IMR-90 (cell line): ENCODE measurements around the gene TDRD3. TPM values are rescaled to one million over a fixed set of nuclear protein-coding genes. Genes with fewer than 3 reads are reported as not detected.

Experiments
- ATAC-seq: fragments of 200-7000 bp; cut with Tn5 transposase; 2 replicates; pipeline ENCODE4 v1.9.1; 2020; ENCODE audit warnings: low read depth, mild to moderate bottlenecking, moderate library complexity
- BruUV-seq: library from RNA; stranded (reverse); fragments of 400-500 nt; replicated peaks from 2 replicates; lab custom pipeline; 2021; lab: Mats Ljungman, UMichigan
- CTCF ChIA-PET: fragments of 300-600 bp; formaldehyde crosslinking; extraction: SDS; loops from one replicate; lab custom pipeline; 2021; ENCODE audit warnings: antibody characterized with exemption; lab: Yijun Ruan, JAX
- POLR2A ChIA-PET: fragments of 300-600 bp; sonication (Branson Sonifier 250); formaldehyde crosslinking; loops from one replicate; lab custom pipeline; 2022; ENCODE audit warnings: antibody characterized with exemption; ENCODE audit not compliant: unreplicated experiment; lab: Charles Lee
- DNase-seq: peaks from one replicate; pipeline ENCODE4 v3.0.0; 2013
- H2AFZ ChIP-seq: replicated peaks from 2 replicates; pipeline ENCODE3; 2013; ENCODE audit warnings: low read length, mild to moderate bottlenecking; ENCODE audit not compliant: poor library complexity
- H2AK5ac ChIP-seq: 2 replicates; pipeline ENCODE4 v1.6.1; 2013; ENCODE audit warnings: low read depth, low read length, inconsistent platforms
- H2AK9ac ChIP-seq: replicated peaks from 2 replicates; pipeline ENCODE3; 2013; ENCODE audit warnings: mild to moderate bottlenecking, low read depth, low read length, moderate library complexity; ENCODE audit not compliant: poor library complexity
- H2BK120ac ChIP-seq: 2 replicates; pipeline ENCODE4 v1.6.1; 2013; ENCODE audit warnings: low read depth, low read length, inconsistent platforms
- H2BK15ac ChIP-seq: 3 replicates; pipeline ENCODE4 v1.6.1; 2013; ENCODE audit warnings: low read depth, low read length, inconsistent platforms
- H2BK20ac ChIP-seq: 2 replicates; pipeline ENCODE4 v1.6.1; 2013; ENCODE audit warnings: low read depth, mild to moderate bottlenecking, inconsistent platforms, low read length, moderate library complexity
- H2BK5ac ChIP-seq: 2 replicates; pipeline ENCODE4 v1.6.1; 2013; ENCODE audit warnings: mild to moderate bottlenecking, low read depth, low read length, inconsistent platforms; ENCODE audit not compliant: poor library complexity, severe bottlenecking
- H3K14ac ChIP-seq: replicated peaks from 2 replicates; pipeline ENCODE4 v1.6.1; 2013; ENCODE audit warnings: low read depth, low read length, inconsistent platforms
- H3K18ac ChIP-seq: 2 replicates; pipeline ENCODE4 v1.6.1; 2013; ENCODE audit warnings: low read depth, low read length, control low read depth
- H3K23ac ChIP-seq: 2 replicates; pipeline ENCODE4 v1.6.1; 2013; ENCODE audit warnings: low read depth, low read length, inconsistent platforms
- H3K27ac ChIP-seq: 2 replicates; pipeline ENCODE4 v1.5.1; 2013; ENCODE audit warnings: mild to moderate bottlenecking, control low read depth, low read length; ENCODE audit not compliant: insufficient read depth
- H3K27me3 ChIP-seq: 2 replicates; pipeline ENCODE4 v1.6.1; 2013; ENCODE audit warnings: low read length; ENCODE audit not compliant: control insufficient read depth, insufficient read depth
- H3K36me3 ChIP-seq: 2 replicates; pipeline ENCODE4 v1.6.1; 2013; ENCODE audit warnings: low read length, mixed read lengths; ENCODE audit not compliant: control insufficient read depth, insufficient read depth
- H3K4ac ChIP-seq: 2 replicates; pipeline ENCODE4 v1.6.1; 2013; ENCODE audit warnings: low read depth, low read length, inconsistent platforms
- H3K4me1 ChIP-seq: 2 replicates; pipeline ENCODE4 v1.6.1; 2013; ENCODE audit warnings: low read length, mixed read lengths; ENCODE audit not compliant: control insufficient read depth, insufficient read depth
- H3K4me2 ChIP-seq: 2 replicates; pipeline ENCODE4 v1.6.1; 2013; ENCODE audit warnings: low read depth, mild to moderate bottlenecking, control low read depth, low read length, moderate library complexity
- H3K4me3 ChIP-seq: 2 replicates; pipeline ENCODE4 v1.5.1; 2013; ENCODE audit warnings: low read depth, mild to moderate bottlenecking, control low read depth, low read length, moderate library complexity; ENCODE audit not compliant: insufficient read depth
- H3K56ac ChIP-seq: 2 replicates; pipeline ENCODE4 v1.6.1; 2013; ENCODE audit warnings: low read length, inconsistent platforms; ENCODE audit not compliant: insufficient read depth; ENCODE audit errors: extremely low read depth
- H3K79me1 ChIP-seq, 2 experiments: 2 replicates each; pipeline ENCODE4 v1.6.1; 2013; ENCODE audit warnings: low read length in 2 of 2, inconsistent platforms in 1 of 2, low read depth in 1 of 2
- H3K9ac ChIP-seq: 2 replicates; pipeline ENCODE4 v1.6.1; 2013; ENCODE audit warnings: low read depth, low read length, control low read depth
- H3K9me1 ChIP-seq: 2 replicates; pipeline ENCODE4 v1.6.1; 2013; ENCODE audit warnings: low read length, inconsistent platforms; ENCODE audit not compliant: insufficient read depth
- H3K9me3 ChIP-seq: 2 replicates; pipeline ENCODE4 v1.6.1; 2013; ENCODE audit warnings: low read length; ENCODE audit not compliant: control insufficient read depth, insufficient read depth
- H4K20me1 ChIP-seq: 2 replicates; pipeline ENCODE4 v1.6.1; 2013; ENCODE audit warnings: low read length, inconsistent platforms; ENCODE audit not compliant: insufficient read depth
- H4K5ac ChIP-seq: 2 replicates; pipeline ENCODE4 v1.6.1; 2013; ENCODE audit warnings: mild to moderate bottlenecking, low read depth, low read length, control low read depth
- H4K8ac ChIP-seq, 2 experiments: 2 replicates each; pipeline ENCODE4 v1.6.1; 2013; ENCODE audit warnings: low read depth in 2 of 2, low read length in 2 of 2, control low read depth in 1 of 2, inconsistent platforms in 1 of 2
- H4K91ac ChIP-seq: 2 replicates; pipeline ENCODE4 v1.6.1; 2013; ENCODE audit warnings: low read depth, low read length, inconsistent platforms; ENCODE audit not compliant: insufficient read depth
- CHD1 ChIP-seq: IDR thresholded peaks from 2 replicates; pipeline ENCODE4 v1.6.1; 2012; ENCODE audit warnings: low read depth, low read length, improper control_type of control experiment
- MAFK ChIP-seq: IDR thresholded peaks from 2 replicates; pipeline ENCODE4 v1.6.1; 2012; ENCODE audit warnings: low read depth, low read length, improper control_type of control experiment
- POLR2A ChIP-seq: IDR thresholded peaks from 2 replicates; pipeline ENCODE4 v1.6.1; 2012; ENCODE audit warnings: mild to moderate bottlenecking, low read depth, low read length
- RCOR1 ChIP-seq: IDR thresholded peaks from 2 replicates; pipeline ENCODE4 v1.6.1; 2012; ENCODE audit warnings: mild to moderate bottlenecking, low read length, improper control_type of control experiment; ENCODE audit not compliant: insufficient replicate concordance
- RFX5 ChIP-seq: IDR thresholded peaks from 2 replicates; pipeline ENCODE4 v1.8.0; 2012; ENCODE audit warnings: low read depth, mild to moderate bottlenecking, low read length, moderate library complexity
- WGBS, 2 experiments: methylation state at CpG; one replicate each; pipeline versions ENCODE4 v1.1.5 to v1.1.7; 2013; ENCODE audit warnings: missing lambda C conversion rate in 2 of 2; ENCODE audit not compliant: insufficient read length in 1 of 2; ENCODE audit errors: extremely low coverage in 2 of 2; 5-methylcytosine and 5-hydroxymethylcytosine counted together
- dilution Hi-C: fragments of 300-500 bp; cut with HindIII; formaldehyde crosslinking; loops from one replicate; pipeline ENCODE4 v1.14.3; 2018; ENCODE audit warnings: low sequenced_read_pairs; ENCODE audit not compliant: unreplicated experiment
- in situ Hi-C: fragments of 300-500 bp; cut with MboI; formaldehyde crosslinking; loops from 3 replicates; pipeline ENCODE4 v1.14.3; 2019; ENCODE audit warnings: low sequenced_read_pairs, inconsistent platforms, mixed read lengths
- intact Hi-C: fragments of 100-400 bp; cut with micrococcal nuclease; formaldehyde crosslinking; loops from 2 replicates; pipeline ENCODE4 v1.10.0; 2022
- polyA plus RNA-seq, 3 experiments: library from polyadenylated mRNA; depleted of rRNA; stranded (reverse); fragments of >200 nt; gene quantifications; 2 replicates each; pipeline ENCODE4 v1.2.3, GENCODE V29; 2012; ENCODE audit warnings: low replicate concordance in 1 of 3
- total RNA-seq: library from RNA; depleted of rRNA; stranded (reverse); fragments of >200 nt; gene quantifications from 2 replicates; pipeline ENCODE4 v1.2.3, GENCODE V29; 2012

TDRD3 gene
- total and polyA plus RNA-seq, 2 of the 4 experiments (the other 2 are of a cell fraction) = 3.9 to 12.0 TPM

DNA sequence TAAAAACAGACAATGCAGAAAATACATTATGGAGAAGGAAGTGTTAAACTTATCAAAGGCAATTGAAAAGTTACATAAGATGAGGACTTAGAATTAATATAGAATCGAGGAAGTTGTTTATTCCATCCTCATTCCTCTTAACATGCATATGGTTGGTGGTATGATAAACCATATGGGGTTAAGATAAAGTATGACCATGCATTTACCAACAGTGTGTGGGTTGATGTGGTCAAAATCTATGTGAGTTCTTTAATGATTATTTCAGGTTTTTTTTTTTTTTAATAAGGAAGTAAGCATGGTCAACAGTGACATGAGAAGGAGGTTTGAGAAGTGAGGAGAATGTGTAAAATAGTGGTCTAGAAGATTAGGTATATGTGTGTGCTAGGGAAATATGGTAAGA lies 94.5 kb downstream of the TDRD3 start:
- Histone ChIP-seq H3K56ac (no peak overlapping the region), H3K4ac (no peak overlapping the region), H2AK9ac (no peak overlapping the region), H3K9me3 (no peaks in the 10 kb centered on the region), H3K79me1 (no peaks in the 10 kb centered on the region), H2BK120ac (no peak overlapping the region), H2AFZ (no peak overlapping the region), H3K23ac (no peak overlapping the region), H4K20me1 (no peaks in the 10 kb centered on the region), H2AK5ac (no peak overlapping the region), H3K4me3 (no peak overlapping the region), H2BK15ac (no peak overlapping the region), H3K14ac (no peak overlapping the region), H3K4me1 (no peaks in the 10 kb centered on the region), H4K8ac (no peak overlapping the region), H3K9ac (no peak overlapping the region), H4K5ac (no peak overlapping the region), H3K27ac (no peak overlapping the region), H4K91ac (no peak overlapping the region), H3K27me3 (no peaks in the 10 kb centered on the region), H3K4me2 (no peak overlapping the region), H3K36me3 (no peaks in the 10 kb centered on the region), H3K9me1 (no peaks in the 10 kb centered on the region), H2BK20ac (no peak overlapping the region), H2BK5ac (no peak overlapping the region), H3K18ac (no peak overlapping the region)
- ChIA-PET CTCF (interaction anchor here (0.7 kb wide), 1 partner anchor 41 kb away, joined by 3 read pairs; no protein-coding TSS in a partner anchor), POLR2A (no interaction called here)
- intact Hi-C loops = no loop called here
- whole genome bisulfite sequencing, 2 experiments = no CpG with 5 or more reads among the region's 1 CpG
- TF ChIP-seq RCOR1 (no peak), POLR2A (no peak), MAFK (no peak), RFX5 (no peak), CHD1 (no peak)
- ATAC-seq (no peak), DNase-seq (no peak)
- in situ Hi-C loops = no loop called here
- BruUV-seq = no TSS peak
- dilution Hi-C loops = no loop called here
